GM12865 (cell line): ENCODE data around the gene ACTA1.

Experiments
- DNase-seq: peaks from one replicate; pipeline ENCODE4 v3.0.0; 2010; ENCODE audit warnings: low read depth
- H3K4me3 ChIP-seq: 2 replicates; pipeline ENCODE4 v1.5.1; 2011; ENCODE audit warnings: mild to moderate bottlenecking, low read depth, low read length, control low read depth
- TF ChIP-seq, protein P1 (sequence below): IDR thresholded peaks from 2 replicates; pipeline ENCODE4 v1.5.1; 2011; ENCODE audit warnings: low read length, control low read depth, low read depth, inconsistent platforms; ENCODE audit not compliant: insufficient read depth; ENCODE audit errors: missing control alignments

Gene ACTA1

GRCh38 chr1:229388897-229389580 is 44.9 kb downstream of the ACTA1 start:
- H3K4me3 ChIP-seq = no peak overlapping the region
- TF ChIP-seq, protein P1, sequence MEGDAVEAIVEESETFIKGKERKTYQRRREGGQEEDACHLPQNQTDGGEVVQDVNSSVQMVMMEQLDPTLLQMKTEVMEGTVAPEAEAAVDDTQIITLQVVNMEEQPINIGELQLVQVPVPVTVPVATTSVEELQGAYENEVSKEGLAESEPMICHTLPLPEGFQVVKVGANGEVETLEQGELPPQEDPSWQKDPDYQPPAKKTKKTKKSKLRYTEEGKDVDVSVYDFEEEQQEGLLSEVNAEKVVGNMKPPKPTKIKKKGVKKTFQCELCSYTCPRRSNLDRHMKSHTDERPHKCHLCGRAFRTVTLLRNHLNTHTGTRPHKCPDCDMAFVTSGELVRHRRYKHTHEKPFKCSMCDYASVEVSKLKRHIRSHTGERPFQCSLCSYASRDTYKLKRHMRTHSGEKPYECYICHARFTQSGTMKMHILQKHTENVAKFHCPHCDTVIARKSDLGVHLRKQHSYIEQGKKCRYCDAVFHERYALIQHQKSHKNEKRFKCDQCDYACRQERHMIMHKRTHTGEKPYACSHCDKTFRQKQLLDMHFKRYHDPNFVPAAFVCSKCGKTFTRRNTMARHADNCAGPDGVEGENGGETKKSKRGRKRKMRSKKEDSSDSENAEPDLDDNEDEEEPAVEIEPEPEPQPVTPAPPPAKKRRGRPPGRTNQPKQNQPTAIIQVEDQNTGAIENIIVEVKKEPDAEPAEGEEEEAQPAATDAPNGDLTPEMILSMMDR = no peak
- no peak for DNase-seq

- DNase-seq = no peak
- no peak overlapping the region for H3K4me3 ChIP-seq
- TF ChIP-seq, protein P1 = no peak
Measured at GRCh38 chr1:229385853-229386456, 47.9 kb downstream of the ACTA1 start.

DNA sequence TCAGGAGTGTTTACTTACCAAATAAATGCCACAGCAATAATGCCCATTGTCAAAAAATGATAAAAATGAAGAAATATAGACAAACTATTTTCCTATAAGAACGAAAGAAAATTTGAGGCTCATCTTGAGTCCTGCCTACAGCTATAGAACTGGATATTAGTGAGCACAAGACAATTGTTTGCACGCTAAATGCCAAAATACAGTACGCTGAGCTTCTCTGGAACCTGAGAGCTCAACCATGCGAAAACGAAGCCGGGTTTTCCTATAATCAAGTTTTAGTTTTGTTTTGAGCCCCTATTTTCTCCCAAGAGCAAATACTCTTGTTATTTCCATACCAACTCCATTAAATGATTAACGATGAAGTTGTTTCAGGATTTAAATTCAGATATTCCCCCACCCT is 49.1 kb downstream of the ACTA1 start:
- TF ChIP-seq, protein P1 = no peak
- no peak overlapping the region for H3K4me3 ChIP-seq
- DNase-seq = peak; percentile 18

DNA sequence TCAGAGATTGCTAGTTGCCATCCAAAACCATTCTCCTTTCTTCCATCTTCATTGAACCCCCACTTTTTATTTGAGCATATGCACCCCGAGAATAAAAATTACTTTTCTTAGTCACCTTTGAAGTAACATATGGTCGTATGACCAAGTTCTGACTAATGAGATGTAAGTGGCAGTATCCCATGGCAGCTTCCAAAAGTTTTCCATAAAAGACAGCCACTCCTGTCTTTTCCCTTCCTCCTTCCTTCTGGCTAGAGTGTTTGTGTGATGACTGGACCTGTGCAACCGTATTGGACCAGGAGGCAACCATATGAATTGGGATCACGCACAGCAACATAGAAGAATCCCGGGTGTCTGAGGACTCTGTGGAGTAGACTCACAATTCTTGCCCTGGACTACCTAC is 49.9 kb downstream of the ACTA1 start:
- no peak overlapping the region for H3K4me3 ChIP-seq
- TF ChIP-seq, protein P1 = no peak
- DNase-seq = no peak

DNA sequence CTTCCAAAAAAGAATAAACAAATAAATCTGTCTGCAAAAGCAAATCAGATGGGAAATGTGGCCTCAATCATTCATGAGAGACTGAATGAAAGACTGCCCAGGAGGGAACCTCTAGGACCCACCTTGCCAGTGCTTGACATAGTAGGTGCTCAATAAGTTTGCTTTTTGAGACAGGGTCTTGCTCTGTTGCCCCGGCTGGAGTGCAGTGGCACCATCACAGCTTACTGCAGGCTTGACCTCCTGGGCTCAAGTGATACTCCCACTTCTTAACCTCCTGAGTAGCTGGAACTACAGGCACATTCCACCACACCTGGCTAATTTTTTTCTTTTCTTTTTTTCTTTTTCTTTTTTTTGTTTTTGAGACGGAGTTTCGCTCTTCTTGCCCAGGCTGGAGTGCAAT is 50.7 kb downstream of the ACTA1 start:
- TF ChIP-seq, protein P1 = no peak
- DNase-seq = no peak
- no peak overlapping the region for H3K4me3 ChIP-seq
